Astrocyte (in vitro differentiated cells and primary cell): ENCODE results near the gene GPR22. TPM values are rescaled to one million over a fixed set of nuclear protein-coding genes. Genes with fewer than 3 reads are reported as not detected.

ENCODE experiments used
- DNase-seq: peaks from one replicate; pipeline ENCODE4 v3.0.0-alpha.2; 2010; ENCODE audit warnings: low read depth
- FAIRE-seq: peaks from 2 replicates; lab custom pipeline; 2011; peaks lifted over from hg19 to GRCh38; lab: Jason Lieb, UNC
- H2AFZ ChIP-seq: 2 replicates; pipeline ENCODE4 v1.6.0; 2012; ENCODE audit warnings: low read depth, low read length, inconsistent platforms
- H3K27ac ChIP-seq: 2 replicates; pipeline ENCODE4 v1.5.1; 2011; ENCODE audit warnings: low read depth, low read length, inconsistent platforms
- H3K27me3 ChIP-seq: 2 replicates; pipeline ENCODE4 v1.6.0; 2011; ENCODE audit warnings: low read length, inconsistent platforms; ENCODE audit not compliant: insufficient read depth
- H3K36me3 ChIP-seq: 2 replicates; pipeline ENCODE4 v1.5.1; 2011; ENCODE audit warnings: low read length, inconsistent platforms; ENCODE audit not compliant: insufficient read depth
- H3K4me1 ChIP-seq: 2 replicates; pipeline ENCODE4 v1.5.1; 2011; ENCODE audit warnings: low read length, inconsistent platforms; ENCODE audit not compliant: insufficient read depth
- H3K4me2 ChIP-seq: 2 replicates; pipeline ENCODE4 v1.6.0; 2012; ENCODE audit warnings: low read length, inconsistent platforms
- H3K4me3 ChIP-seq: 2 replicates; pipeline ENCODE4 v1.5.1; 2011; ENCODE audit warnings: low read depth, mild to moderate bottlenecking, low read length, inconsistent platforms; ENCODE audit not compliant: insufficient read depth
- H3K79me2 ChIP-seq: 2 replicates; pipeline ENCODE4 v1.6.0; 2012; ENCODE audit warnings: mild to moderate bottlenecking, low read length, inconsistent platforms; ENCODE audit not compliant: insufficient read depth
- H3K9ac ChIP-seq: 2 replicates; pipeline ENCODE4 v1.6.0; 2012; ENCODE audit warnings: mild to moderate bottlenecking, low read length, inconsistent platforms
- H3K9me3 ChIP-seq: 2 replicates; pipeline ENCODE4 v1.5.1; 2012; ENCODE audit warnings: low read depth, mild to moderate bottlenecking, low read length, inconsistent platforms; ENCODE audit not compliant: insufficient read depth
- H4K20me1 ChIP-seq: 2 replicates; pipeline ENCODE4 v1.6.0; 2012; ENCODE audit warnings: low read length, inconsistent platforms; ENCODE audit not compliant: insufficient read depth
- H3K27ac Mint-ChIP-seq: one replicate; pipeline ENCODE4 v1.8.0; 2021; ENCODE audit warnings: mild to moderate bottlenecking, mixed read lengths; ENCODE audit not compliant: unreplicated experiment
- H3K27me3 Mint-ChIP-seq: one replicate; pipeline ENCODE4 v1.8.0; 2021; ENCODE audit warnings: low read depth, mixed read lengths; ENCODE audit not compliant: unreplicated experiment
- H3K36me3 Mint-ChIP-seq: one replicate; pipeline ENCODE4 v1.8.0; 2021; ENCODE audit warnings: low read depth, mixed read lengths; ENCODE audit not compliant: unreplicated experiment
- H3K4me1 Mint-ChIP-seq: one replicate; pipeline ENCODE4 v1.8.0; 2021; ENCODE audit warnings: low read depth, mixed read lengths; ENCODE audit not compliant: unreplicated experiment
- H3K4me3 Mint-ChIP-seq: one replicate; pipeline ENCODE4 v1.8.0; 2021; ENCODE audit warnings: mild to moderate bottlenecking, moderate library complexity, mixed read lengths; ENCODE audit not compliant: unreplicated experiment
- H3K9me3 Mint-ChIP-seq: one replicate; pipeline ENCODE4 v1.8.0; 2021; ENCODE audit warnings: mild to moderate bottlenecking, mixed read lengths; ENCODE audit not compliant: unreplicated experiment
- EZH2 ChIP-seq: IDR thresholded peaks from 2 replicates; pipeline ENCODE4 v1.6.1; 2012; ENCODE audit warnings: mild to moderate bottlenecking, low read length, inconsistent platforms; ENCODE audit not compliant: insufficient read depth
- total RNA-seq: library from RNA; stranded (reverse); gene quantifications from 2 replicates; pipeline ENCODE4 v1.2.1, GENCODE V29; 2021
- TF ChIP-seq, protein P1 (sequence below): IDR thresholded peaks from 2 replicates; pipeline ENCODE4 v1.5.1; 2011; ENCODE audit warnings: low read depth, mild to moderate bottlenecking, inconsistent platforms, low read length, moderate library complexity; ENCODE audit not compliant: insufficient read depth

GPR22 gene
- total RNA-seq, 1 donor from 2014 or later = not detected

DNA sequence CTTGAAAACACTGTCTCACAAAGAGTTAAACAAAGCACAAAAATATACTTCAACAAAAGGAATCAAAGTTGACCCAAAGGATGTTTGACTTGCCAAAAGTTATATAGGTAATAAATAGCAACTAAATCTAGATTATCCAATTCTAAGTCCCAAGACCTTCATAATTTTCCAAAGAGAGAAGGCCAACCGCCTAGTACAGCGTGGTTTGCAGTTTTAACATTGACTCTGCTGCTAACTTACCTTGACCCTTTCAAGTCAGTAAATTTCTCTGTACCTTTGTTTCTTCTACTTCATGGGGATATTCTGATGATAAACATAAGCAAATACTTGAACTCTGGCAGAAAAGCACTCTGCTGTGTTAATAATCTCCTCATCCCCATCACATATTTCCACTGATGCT is 1.9 kb upstream of the GPR22 start:
- TF ChIP-seq, protein P1, sequence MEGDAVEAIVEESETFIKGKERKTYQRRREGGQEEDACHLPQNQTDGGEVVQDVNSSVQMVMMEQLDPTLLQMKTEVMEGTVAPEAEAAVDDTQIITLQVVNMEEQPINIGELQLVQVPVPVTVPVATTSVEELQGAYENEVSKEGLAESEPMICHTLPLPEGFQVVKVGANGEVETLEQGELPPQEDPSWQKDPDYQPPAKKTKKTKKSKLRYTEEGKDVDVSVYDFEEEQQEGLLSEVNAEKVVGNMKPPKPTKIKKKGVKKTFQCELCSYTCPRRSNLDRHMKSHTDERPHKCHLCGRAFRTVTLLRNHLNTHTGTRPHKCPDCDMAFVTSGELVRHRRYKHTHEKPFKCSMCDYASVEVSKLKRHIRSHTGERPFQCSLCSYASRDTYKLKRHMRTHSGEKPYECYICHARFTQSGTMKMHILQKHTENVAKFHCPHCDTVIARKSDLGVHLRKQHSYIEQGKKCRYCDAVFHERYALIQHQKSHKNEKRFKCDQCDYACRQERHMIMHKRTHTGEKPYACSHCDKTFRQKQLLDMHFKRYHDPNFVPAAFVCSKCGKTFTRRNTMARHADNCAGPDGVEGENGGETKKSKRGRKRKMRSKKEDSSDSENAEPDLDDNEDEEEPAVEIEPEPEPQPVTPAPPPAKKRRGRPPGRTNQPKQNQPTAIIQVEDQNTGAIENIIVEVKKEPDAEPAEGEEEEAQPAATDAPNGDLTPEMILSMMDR = no peak
- no peak for TF ChIP-seq EZH2
- no peak overlapping the region for H3K4me2 ChIP-seq
- Mint-ChIP-seq H3K9me3 (no peaks in the 10 kb centered on the region), H3K36me3 (no peaks in the 10 kb centered on the region), H3K4me3 (no peak overlapping the region), H3K27me3 (no peaks in the 10 kb centered on the region), H3K27ac (no peak overlapping the region), H3K4me1 (peaks cover 10% of the 10 kb centered on the region)
- no peak overlapping the region for H3K27ac ChIP-seq
- no peaks in the 10 kb centered on the region for H3K36me3 ChIP-seq
- H4K20me1 ChIP-seq = peaks cover 7% of the 10 kb centered on the region
- no peaks in the 10 kb centered on the region for H3K27me3 ChIP-seq
- H3K4me1 ChIP-seq = no peaks in the 10 kb centered on the region
- no peaks in the 10 kb centered on the region for H3K79me2 ChIP-seq
- H2AFZ ChIP-seq = no peak overlapping the region
- H3K9ac ChIP-seq = no peak overlapping the region
- no peak overlapping the region for H3K4me3 ChIP-seq
- no peak for FAIRE-seq
- no peak for DNase-seq
- H3K9me3 ChIP-seq = no peaks in the 10 kb centered on the region

DNA sequence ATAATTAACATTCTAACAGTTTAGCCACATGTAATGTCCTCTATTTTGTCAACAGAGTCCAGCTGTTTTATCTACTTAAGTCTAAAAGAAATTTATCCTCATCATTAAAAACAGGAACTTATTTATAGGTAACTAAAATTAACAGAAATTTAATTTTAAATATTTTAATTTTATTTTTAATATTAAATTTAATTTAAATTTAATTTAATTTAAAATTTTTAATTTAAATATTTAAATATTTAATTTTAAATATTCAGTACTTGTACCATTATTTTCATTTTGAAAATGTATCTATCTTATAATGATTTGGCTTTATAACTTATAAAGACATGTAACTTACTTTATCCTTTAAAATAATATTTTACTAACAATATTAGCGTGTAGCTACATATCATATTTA is 1.0 kb upstream of the GPR22 start:
- no peak for DNase-seq
- TF ChIP-seq, protein P1 = no peak
- TF ChIP-seq EZH2 = no peak
- H3K4me1 ChIP-seq = no peaks in the 10 kb centered on the region
- Mint-ChIP-seq H3K27me3 (no peaks in the 10 kb centered on the region), H3K27ac (no peak overlapping the region), H3K4me3 (no peak overlapping the region), H3K36me3 (no peaks in the 10 kb centered on the region), H3K4me1 (peaks cover 4% of the 10 kb centered on the region), H3K9me3 (no peaks in the 10 kb centered on the region)
- H3K79me2 ChIP-seq = no peaks in the 10 kb centered on the region
- H3K4me3 ChIP-seq = no peak overlapping the region
- H3K36me3 ChIP-seq = no peaks in the 10 kb centered on the region
- FAIRE-seq = no peak
- H3K4me2 ChIP-seq = no peak overlapping the region
- no peaks in the 10 kb centered on the region for H3K9me3 ChIP-seq
- H3K27ac ChIP-seq = no peak overlapping the region
- no peak overlapping the region for H3K9ac ChIP-seq
- no peaks in the 10 kb centered on the region for H3K27me3 ChIP-seq
- no peak overlapping the region for H2AFZ ChIP-seq
- H4K20me1 ChIP-seq = peaks cover 6% of the 10 kb centered on the region

DNA sequence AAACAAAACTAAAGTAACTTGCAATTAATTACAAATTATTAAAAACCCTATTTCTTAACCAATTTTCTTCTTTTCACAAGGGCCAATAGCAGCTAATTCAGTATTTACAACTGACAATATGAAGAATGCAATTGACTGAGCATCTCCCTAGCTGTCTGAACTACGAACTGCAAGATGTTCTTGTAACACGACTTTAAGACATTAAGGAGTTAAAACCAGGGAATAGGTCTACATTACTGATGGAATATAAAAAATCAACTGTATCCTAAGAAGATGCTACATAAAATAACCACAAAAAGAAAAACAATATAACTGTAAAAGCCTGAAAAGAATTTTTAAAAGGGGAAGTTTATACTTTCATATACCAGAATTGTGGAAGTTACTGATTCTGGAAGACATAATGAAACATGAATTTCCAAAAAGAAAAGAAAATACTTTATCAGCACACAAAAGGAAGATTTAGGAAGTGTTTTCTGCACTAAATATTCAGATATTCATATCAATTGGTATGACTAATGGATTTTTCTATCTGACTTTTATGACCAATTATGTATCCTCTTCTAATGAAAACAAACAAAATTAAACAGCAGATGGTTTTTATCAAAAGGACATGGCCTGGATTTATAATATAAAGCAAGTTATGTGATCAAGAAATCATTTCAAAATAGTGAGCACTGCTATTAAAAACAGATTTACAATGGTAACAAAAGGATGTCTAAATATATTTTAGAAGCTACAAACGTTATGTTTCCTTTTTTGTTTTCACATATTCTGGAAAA is 1.6 kb downstream of the GPR22 start:
- no peaks in the 10 kb centered on the region for H3K9me3 ChIP-seq
- H3K27me3 ChIP-seq = no peaks in the 10 kb centered on the region
- H3K9me3 Mint-ChIP-seq = no peaks in the 10 kb centered on the region
- H3K4me3 ChIP-seq = no peak overlapping the region
- no peak for FAIRE-seq
- H4K20me1 ChIP-seq = peaks cover 6% of the 10 kb centered on the region
- no peak for DNase-seq
- no peak overlapping the region for H3K27ac Mint-ChIP-seq
- H3K4me2 ChIP-seq = no peak overlapping the region
- no peaks in the 10 kb centered on the region for H3K36me3 Mint-ChIP-seq
- no peak overlapping the region for H3K27ac ChIP-seq
- H3K4me3 Mint-ChIP-seq = no peak overlapping the region
- H3K4me1 ChIP-seq = no peaks in the 10 kb centered on the region
- peaks cover 3% of the 10 kb centered on the region for H3K4me1 Mint-ChIP-seq
- no peak for TF ChIP-seq EZH2
- TF ChIP-seq, protein P1 = no peak
- H3K27me3 Mint-ChIP-seq = no peaks in the 10 kb centered on the region
- H2AFZ ChIP-seq = no peak overlapping the region
- H3K79me2 ChIP-seq = no peaks in the 10 kb centered on the region
- H3K9ac ChIP-seq = no peak overlapping the region
- no peaks in the 10 kb centered on the region for H3K36me3 ChIP-seq
